Kidney epithelial cell (primary cell): ENCODE results near the gene GRID1. TPM values are rescaled to one million over a fixed set of nuclear protein-coding genes. Genes with fewer than 3 reads are reported as not detected.

Experiments
- DNase-seq: peaks from one replicate; pipeline ENCODE4 v3.0.0-alpha.2; 2010; ENCODE audit warnings: low read depth
- H3K27me3 ChIP-seq: 2 replicates; pipeline ENCODE4 v1.6.0; 2011; ENCODE audit warnings: low read length; ENCODE audit not compliant: control insufficient read depth, insufficient read depth
- H3K36me3 ChIP-seq: 2 replicates; pipeline ENCODE4 v1.5.1; 2011; ENCODE audit warnings: low read length; ENCODE audit not compliant: control insufficient read depth, insufficient read depth
- H3K4me3 ChIP-seq: 2 replicates; pipeline ENCODE4 v1.5.1; 2011; ENCODE audit warnings: low read depth, mild to moderate bottlenecking, control low read depth, low read length
- total RNA-seq: library from RNA; depleted of rRNA; stranded (reverse); fragments of >200 nt; gene quantifications from 2 replicates; pipeline ENCODE4 v1.2.3, GENCODE V29; 2015
- TF ChIP-seq, protein P1 (sequence below): IDR thresholded peaks from 2 replicates; pipeline ENCODE4 v1.5.1; 2011; ENCODE audit warnings: mild to moderate bottlenecking, moderate library complexity, low read length, control low read depth, inconsistent platforms; ENCODE audit not compliant: insufficient read depth, poor library complexity, severe bottlenecking

The GRID1 gene
- total RNA-seq, 1 donor from 2014 or later, result 0.33 TPM

DNA sequence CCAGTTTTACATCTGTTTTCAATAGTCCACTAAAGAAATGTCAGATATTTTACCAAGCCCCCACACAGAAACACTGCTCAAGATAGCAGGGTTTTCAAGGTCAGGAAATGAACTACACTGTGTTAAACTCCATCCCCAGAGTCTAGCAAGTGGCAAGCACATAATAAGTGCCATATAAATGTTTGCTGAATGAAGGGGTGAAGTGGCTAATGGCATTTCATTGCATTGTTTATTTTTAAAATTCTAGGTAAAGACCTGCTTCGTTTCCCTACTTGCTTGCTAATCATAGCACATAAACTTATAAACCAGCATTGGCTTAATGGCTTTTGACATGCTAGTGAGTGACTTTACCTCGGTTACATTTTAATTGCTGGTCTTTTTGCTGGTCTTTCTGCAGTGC, 322.6 kb downstream of the GRID1 start:
- DNase-seq, result no peak
- TF ChIP-seq, protein P1, sequence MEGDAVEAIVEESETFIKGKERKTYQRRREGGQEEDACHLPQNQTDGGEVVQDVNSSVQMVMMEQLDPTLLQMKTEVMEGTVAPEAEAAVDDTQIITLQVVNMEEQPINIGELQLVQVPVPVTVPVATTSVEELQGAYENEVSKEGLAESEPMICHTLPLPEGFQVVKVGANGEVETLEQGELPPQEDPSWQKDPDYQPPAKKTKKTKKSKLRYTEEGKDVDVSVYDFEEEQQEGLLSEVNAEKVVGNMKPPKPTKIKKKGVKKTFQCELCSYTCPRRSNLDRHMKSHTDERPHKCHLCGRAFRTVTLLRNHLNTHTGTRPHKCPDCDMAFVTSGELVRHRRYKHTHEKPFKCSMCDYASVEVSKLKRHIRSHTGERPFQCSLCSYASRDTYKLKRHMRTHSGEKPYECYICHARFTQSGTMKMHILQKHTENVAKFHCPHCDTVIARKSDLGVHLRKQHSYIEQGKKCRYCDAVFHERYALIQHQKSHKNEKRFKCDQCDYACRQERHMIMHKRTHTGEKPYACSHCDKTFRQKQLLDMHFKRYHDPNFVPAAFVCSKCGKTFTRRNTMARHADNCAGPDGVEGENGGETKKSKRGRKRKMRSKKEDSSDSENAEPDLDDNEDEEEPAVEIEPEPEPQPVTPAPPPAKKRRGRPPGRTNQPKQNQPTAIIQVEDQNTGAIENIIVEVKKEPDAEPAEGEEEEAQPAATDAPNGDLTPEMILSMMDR, result no peak
- H3K4me3 ChIP-seq, result no peak overlapping the region
- H3K36me3 ChIP-seq, result no peaks in the 10 kb centered on the region
- no peaks in the 10 kb centered on the region for H3K27me3 ChIP-seq

DNA sequence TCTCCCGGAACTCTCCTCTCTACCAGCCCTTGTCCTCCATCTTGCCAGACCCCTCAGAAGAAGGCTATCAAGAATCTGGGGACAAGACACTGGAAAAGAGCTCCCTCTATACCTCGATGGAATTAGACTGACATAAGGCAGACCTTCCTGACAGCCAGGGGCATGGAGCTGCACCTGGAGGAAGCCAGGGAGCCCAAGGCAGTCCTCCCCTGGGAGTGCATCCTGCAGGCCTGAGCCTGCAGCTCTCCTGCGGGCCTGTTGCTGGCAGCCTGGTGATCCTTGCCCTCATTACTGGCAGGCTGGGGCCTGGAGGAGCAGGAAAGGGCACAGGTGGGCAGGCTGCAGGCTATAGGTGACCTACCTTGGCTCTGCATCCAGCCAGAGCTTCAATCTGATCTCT, 323.4 kb downstream of the GRID1 start:
- no peak for DNase-seq

DNA sequence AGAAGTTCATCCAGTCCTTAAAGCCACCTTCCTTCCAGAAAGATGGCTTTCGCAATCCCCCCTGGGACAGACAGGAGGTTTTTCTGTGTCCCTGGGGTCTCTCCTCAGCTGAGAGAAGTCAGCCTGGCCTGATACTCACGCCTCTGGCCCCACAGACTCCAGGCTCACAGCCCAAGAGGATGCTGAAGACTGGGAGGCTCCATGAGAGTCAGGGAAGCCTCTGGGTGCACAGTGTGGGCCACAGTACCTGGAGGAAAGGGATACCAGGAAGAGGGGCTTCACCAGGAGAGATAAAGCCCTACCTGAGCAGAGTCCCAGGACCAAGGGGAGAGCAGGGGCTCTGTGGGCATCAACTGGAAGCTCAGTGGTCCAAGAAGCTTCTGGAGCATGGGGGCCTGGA, 324.4 kb downstream of the GRID1 start:
- Histone ChIP-seq H3K36me3 (no peaks in the 10 kb centered on the region), H3K27me3 (no peaks in the 10 kb centered on the region), H3K4me3 (no peak overlapping the region)
- DNase-seq, result no peak
- TF ChIP-seq, protein P1, result no peak

More for the DNA sequence above, 323.4 kb downstream of the GRID1 start:
- H3K4me3 ChIP-seq, result no peak overlapping the region
- H3K36me3 ChIP-seq, result no peaks in the 10 kb centered on the region
- TF ChIP-seq, protein P1, result no peak
- H3K27me3 ChIP-seq, result no peaks in the 10 kb centered on the region

DNA sequence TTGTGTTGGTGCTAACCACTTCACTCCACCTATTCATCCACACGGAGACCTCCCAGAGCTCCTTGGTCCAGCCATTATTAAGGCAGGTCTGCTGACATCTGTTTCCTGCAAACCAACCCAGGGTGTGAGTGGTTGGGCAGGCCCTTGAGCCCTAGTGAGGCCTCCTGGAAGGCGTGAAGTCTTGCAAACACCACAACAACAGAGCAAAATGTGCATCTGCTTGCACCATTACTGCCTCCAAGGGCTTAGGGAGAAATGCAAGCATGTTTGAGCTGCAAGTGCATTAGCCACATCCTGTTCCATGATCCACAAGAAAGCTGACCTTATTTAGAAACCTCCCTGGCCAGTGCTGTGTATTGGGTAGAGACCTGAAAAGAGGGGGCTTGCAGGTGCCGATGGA, 325.5 kb downstream of the GRID1 start:
- TF ChIP-seq, protein P1, result no peak
- no peaks in the 10 kb centered on the region for H3K27me3 ChIP-seq
- no peak overlapping the region for H3K4me3 ChIP-seq
- no peak for DNase-seq
- H3K36me3 ChIP-seq, result no peaks in the 10 kb centered on the region

DNA sequence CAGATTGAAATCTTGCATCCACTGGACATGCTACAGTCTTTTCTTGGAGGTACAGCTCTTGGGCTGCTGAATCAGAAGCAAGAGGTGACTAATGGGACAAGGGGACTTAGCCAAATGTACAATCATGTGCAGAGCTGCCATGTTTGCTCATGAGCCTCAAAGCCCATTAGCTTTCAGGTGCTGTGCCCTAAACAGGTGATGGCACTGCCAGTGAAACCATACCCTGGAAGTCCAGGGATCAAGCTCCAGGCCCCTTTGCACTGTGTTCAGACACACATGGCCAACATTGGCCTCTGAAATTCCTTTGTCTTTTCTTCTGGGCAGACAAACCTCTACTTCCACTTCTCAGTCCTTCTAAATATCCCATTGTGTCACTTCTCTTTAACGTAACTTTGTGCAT, 328.2 kb downstream of the GRID1 start:
- no peaks in the 10 kb centered on the region for H3K36me3 ChIP-seq
- no peak for DNase-seq
- H3K4me3 ChIP-seq, result no peak overlapping the region
- TF ChIP-seq, protein P1, result no peak
- H3K27me3 ChIP-seq, result no peaks in the 10 kb centered on the region

DNA sequence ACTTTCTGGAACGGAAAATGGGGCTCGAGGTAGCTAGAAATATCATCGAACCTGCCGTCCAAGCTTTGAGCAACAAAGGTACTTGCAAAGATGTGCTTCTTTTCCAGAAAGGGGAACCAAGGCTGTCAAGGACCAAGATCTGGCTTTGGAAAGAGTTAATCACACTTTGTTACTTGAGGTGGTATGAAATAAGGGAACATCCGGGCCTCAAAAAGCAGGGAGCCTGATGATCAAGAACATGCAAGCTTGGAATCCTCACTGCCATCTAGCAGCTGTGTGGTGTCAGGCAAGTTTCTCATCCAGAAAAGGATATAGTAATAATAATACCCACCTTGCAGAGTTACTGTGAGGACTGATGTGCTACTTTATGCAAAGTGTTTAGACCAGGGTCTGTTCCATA, 329.5 kb downstream of the GRID1 start:
- no peak for DNase-seq
- no peak overlapping the region for H3K4me3 ChIP-seq
- no peaks in the 10 kb centered on the region for H3K27me3 ChIP-seq
- H3K36me3 ChIP-seq, result no peaks in the 10 kb centered on the region
- TF ChIP-seq, protein P1, result no peak
